Transverse colon (tissue), 4 donors: ENCODE results near the gene BASP1. TPM values are rescaled to one million over a fixed set of nuclear protein-coding genes. Genes with fewer than 3 reads are reported as not detected.
"Not testable (repeated sequence)": the region's sequence is repeated elsewhere in the genome, so short reads cannot be mapped to it uniquely, and the experiment has no call there.

ENCODE experiments used
- DNase-seq: peaks from one replicate; pipeline ENCODE4 v3.0.0-alpha.2; 2019
- H3K27ac ChIP-seq, 4 donors: fragments of 200-600 bp; sonication (generic); 2 replicates each; pipeline ENCODE4 v1.5.1; 2016 to 2018; ENCODE audit warnings: inconsistent platforms in 4 of 4
- H3K27me3 ChIP-seq: fragments of 200-600 bp; sonication (generic); 2 replicates; pipeline ENCODE4 v1.5.1; 2017; ENCODE audit warnings: inconsistent platforms
- H3K36me3 ChIP-seq, 4 donors: fragments of 200-600 bp; sonication (generic); 2 replicates each; pipeline ENCODE4 v1.5.1; 2017 to 2019; ENCODE audit warnings: inconsistent platforms in 4 of 4
- H3K4me1 ChIP-seq, 4 donors: fragments of 200-600 bp; sonication (generic); 2 replicates each; pipeline ENCODE4 v1.5.1; 2017 to 2020; ENCODE audit warnings: inconsistent platforms in 4 of 4
- H3K4me3 ChIP-seq, 4 donors: fragments of 200-600 bp; sonication (generic); 1 replicate in 1 of 4; 2 replicates in 3 of 4; pipeline versions ENCODE4 v1.5.1 to v1.6.1; 2017 to 2019; ENCODE audit warnings: inconsistent platforms in 4 of 4
- H3K9me3 ChIP-seq, 2 donors: fragments of 200-600 bp; sonication (generic); 2 replicates each; pipeline ENCODE4 v1.5.1; 2017 to 2019; ENCODE audit warnings: inconsistent platforms in 2 of 2
- EP300 ChIP-seq: sonication (generic); formaldehyde crosslinking; IDR thresholded peaks from one replicate; pipeline ENCODE4 v1.6.1; 2017; ENCODE audit warnings: antibody characterized with exemption, low read depth
- POLR2A ChIP-seq: fragments of 450-650 bp; IDR thresholded peaks from one replicate; pipeline ENCODE4 v1.6.1; 2016; ENCODE audit warnings: antibody characterized with exemption, mild to moderate bottlenecking, moderate library complexity
- POLR2AphosphoS5 ChIP-seq, 3 donors: sonication (generic); formaldehyde crosslinking; IDR thresholded peaks; one replicate each; pipeline ENCODE4 v1.6.1; 2016; ENCODE audit warnings: antibody characterized with exemption in 3 of 3
- WGBS, 2 donors: methylation state at CpG; one replicate each; pipeline ENCODE4 v1.1.5; 2018; ENCODE audit warnings: low coverage in 1 of 2; 5-methylcytosine and 5-hydroxymethylcytosine counted together
- in situ Hi-C, 4 donors: fragments of 200-750 bp; cut with MboI; loops; one replicate each; pipeline versions ENCODE4 v1.15.0 to v1.15.1; 2017; ENCODE audit warnings: low sequenced_read_pairs in 3 of 4, low pct_ligation_motif_present in 1 of 4, low pct_unique_long_range_greater_than_20kb in 1 of 4
- intact Hi-C: fragments of 100-400 bp; cut with DNase I; formaldehyde crosslinking; loops from one replicate; pipeline ENCODE4 v1.15.1; 2023; ENCODE audit warnings: low total_unique reads
- total RNA-seq, 4 donors: library from RNA; depleted of rRNA; stranded (reverse); fragments of >200 nt; gene quantifications; one replicate each; pipeline ENCODE4 v1.1.0, GENCODE V29; 2016
- TF ChIP-seq, protein P1 (sequence below), 5 experiments: fragments of 200-600 bp in 3 of 5; fragments of 450-650 bp in 2 of 5; sonication (generic) in 3 of 5; IDR thresholded peaks; 1 replicate in 2 of 5; 2 replicates in 3 of 5; pipeline ENCODE4 v1.5.1; 2016 to 2017; ENCODE audit warnings: antibody characterized with exemption in 5 of 5, inconsistent platforms in 3 of 5, mild to moderate bottlenecking in 2 of 5, moderate library complexity in 1 of 5

Gene BASP1
- total RNA-seq, 4 donors from 2014 or later, result 1.5 to 36.4 (median 9.2) TPM

DNA sequence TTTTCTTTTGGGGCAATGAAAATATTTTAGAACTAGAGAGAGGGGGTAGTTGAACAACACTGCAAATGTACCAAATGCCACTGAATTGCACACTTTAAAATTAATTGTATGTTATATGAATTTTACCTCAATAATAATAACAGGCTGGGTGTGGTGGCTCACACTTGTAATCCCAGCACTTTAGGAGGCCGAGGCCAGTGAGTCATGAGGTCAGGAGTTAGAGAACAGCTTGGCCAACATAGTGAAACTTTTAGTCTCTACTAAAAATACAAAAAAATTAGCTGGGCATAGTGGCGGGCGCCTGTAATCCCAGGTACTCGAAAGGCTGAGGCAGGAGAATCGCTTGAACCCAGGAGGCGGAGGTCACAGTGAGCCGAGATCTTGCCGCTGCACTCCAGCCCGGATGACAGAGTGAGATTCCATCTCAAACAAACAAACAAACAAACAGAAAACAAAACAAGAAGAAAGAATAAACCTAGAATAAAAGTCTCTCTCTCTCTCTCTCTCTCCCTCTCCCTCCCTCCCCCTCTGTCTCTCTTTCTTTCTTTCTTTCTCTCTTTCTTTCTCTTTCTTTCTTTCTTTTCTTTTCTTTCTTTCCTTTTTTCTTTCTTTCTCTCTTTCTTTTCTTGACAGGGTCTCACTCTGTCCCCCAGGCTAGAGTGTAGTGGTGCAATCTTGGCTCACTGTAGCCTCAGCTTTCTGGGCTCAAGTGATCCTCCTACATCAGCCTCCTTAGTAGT lies 91.1 kb downstream of the BASP1 start:
- no peak overlapping the region for H3K27ac ChIP-seq
- H3K4me1 ChIP-seq, result peaks cover 0 to 8% (median 5%) of the 10 kb centered on the region in 4 donors
- WGBS, 2 donors, result 69 to 90% methylated on average over 7 to 9 of the region's 9 CpGs
- TF ChIP-seq POLR2A (no peak), POLR2AphosphoS5 (IDR thresholded peaks at IDR 0.05) (no peak), EP300 (no peak)
- TF ChIP-seq, protein P1, sequence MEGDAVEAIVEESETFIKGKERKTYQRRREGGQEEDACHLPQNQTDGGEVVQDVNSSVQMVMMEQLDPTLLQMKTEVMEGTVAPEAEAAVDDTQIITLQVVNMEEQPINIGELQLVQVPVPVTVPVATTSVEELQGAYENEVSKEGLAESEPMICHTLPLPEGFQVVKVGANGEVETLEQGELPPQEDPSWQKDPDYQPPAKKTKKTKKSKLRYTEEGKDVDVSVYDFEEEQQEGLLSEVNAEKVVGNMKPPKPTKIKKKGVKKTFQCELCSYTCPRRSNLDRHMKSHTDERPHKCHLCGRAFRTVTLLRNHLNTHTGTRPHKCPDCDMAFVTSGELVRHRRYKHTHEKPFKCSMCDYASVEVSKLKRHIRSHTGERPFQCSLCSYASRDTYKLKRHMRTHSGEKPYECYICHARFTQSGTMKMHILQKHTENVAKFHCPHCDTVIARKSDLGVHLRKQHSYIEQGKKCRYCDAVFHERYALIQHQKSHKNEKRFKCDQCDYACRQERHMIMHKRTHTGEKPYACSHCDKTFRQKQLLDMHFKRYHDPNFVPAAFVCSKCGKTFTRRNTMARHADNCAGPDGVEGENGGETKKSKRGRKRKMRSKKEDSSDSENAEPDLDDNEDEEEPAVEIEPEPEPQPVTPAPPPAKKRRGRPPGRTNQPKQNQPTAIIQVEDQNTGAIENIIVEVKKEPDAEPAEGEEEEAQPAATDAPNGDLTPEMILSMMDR (IDR thresholded peaks at IDR 0.05), result no peak
- no peaks in the 10 kb centered on the region for H3K36me3 ChIP-seq
- no peak overlapping the region for H3K4me3 ChIP-seq
- DNase-seq, result no peak
- in situ Hi-C loops (no loop called here), intact Hi-C loops (no loop called here)
- no peaks in the 10 kb centered on the region for H3K27me3 ChIP-seq
- H3K9me3 ChIP-seq, result no peaks in the 10 kb centered on the region

DNA sequence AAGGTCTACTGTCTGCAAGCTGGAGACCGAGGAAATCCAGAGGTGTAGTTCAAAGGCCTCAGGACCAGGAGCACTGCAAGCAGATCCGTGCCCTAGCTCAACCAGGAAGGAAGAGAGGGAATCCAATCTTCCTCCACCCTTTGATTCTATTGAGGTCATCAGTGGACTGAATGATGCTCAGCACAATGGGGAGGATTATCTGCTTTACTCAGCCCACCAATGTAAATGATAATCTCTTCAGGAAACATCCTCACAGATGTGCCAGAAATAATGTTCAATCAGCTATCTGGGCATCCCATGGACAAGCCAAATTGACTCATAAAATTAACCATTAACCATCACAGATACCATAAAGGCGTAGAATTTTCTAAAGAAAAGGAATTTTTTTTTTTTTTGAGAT lies 92.0 kb downstream of the BASP1 start:
- intact Hi-C loops (no loop called here), in situ Hi-C loops (no loop called here)
- Histone ChIP-seq H3K36me3 (no peaks in the 10 kb centered on the region), H3K27me3 (no peaks in the 10 kb centered on the region), H3K4me1 (peaks cover 0 to 8% (median 5%) of the 10 kb centered on the region in 4 donors), H3K4me3 (no peak overlapping the region), H3K27ac (no peak overlapping the region), H3K9me3 (no peaks in the 10 kb centered on the region)
- DNase-seq, result no peak
- no peak for TF ChIP-seq EP300
- no peak for TF ChIP-seq POLR2A
- TF ChIP-seq, protein P1 (IDR thresholded peaks at IDR 0.05), result no peak
- no peak for TF ChIP-seq POLR2AphosphoS5 (IDR thresholded peaks at IDR 0.05)
- 67 to 83% methylated on average over 2 to 3 of the region's 3 CpGs for WGBS, 2 donors

DNA sequence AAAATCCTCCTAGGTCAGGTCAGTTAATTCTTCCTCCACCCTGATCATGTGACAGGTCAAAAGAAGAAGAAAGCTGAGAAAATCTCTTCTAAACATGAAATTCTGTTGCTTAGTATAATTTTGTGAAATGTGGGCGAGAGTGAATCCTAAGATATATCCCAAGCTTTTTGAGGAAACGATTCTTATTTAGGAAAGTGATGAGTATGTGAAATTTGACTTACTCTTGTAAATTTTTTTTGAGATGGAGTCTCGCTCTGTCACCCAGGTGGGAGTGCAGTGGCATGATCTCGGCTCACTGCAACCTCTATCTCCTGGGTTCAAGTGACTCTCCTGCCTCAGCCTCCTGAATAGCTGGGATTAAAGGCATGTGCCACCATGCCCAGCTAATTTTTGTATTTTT lies 93.1 kb downstream of the BASP1 start:
- H3K27ac ChIP-seq, H3K4me3 ChIP-seq, H3K27me3 ChIP-seq, H3K36me3 ChIP-seq, intact Hi-C loops, H3K9me3 ChIP-seq, H3K4me1 ChIP-seq, DNase-seq, in situ Hi-C loops: not testable (repeated sequence)
- 82 to 92% methylated on average over 3 to 4 of the region's 4 CpGs for WGBS, 2 donors

DNA sequence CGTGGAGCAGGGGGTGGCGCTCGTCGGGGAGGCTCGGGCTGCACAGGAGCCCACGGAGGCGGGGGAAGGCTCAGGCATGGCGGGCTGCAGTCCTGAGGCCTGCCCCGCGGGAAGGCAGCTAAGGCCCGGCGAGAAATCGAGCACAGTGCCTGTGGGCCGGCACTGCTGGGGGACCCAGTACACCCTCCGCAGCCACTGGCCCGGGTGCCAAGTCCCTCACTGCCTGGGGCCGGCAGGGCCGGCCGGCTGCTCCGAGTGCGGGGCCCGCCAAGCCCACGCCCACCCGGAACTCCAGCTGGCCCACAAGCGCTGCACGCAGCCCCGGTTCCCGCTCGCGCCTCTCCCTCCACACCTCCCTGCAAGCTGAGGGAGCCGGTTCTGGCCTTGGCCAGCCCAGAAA lies 94.4 kb downstream of the BASP1 start:
- H3K9me3 ChIP-seq, H3K36me3 ChIP-seq, H3K27ac ChIP-seq, H3K4me1 ChIP-seq, DNase-seq, H3K4me3 ChIP-seq, in situ Hi-C loops, intact Hi-C loops, H3K27me3 ChIP-seq: not testable (repeated sequence)
- 99% methylated on average over 18 of the region's 31 CpGs; no CpG with 5 or more reads in 1 of the 2 donors for WGBS, 2 donors

DNA sequence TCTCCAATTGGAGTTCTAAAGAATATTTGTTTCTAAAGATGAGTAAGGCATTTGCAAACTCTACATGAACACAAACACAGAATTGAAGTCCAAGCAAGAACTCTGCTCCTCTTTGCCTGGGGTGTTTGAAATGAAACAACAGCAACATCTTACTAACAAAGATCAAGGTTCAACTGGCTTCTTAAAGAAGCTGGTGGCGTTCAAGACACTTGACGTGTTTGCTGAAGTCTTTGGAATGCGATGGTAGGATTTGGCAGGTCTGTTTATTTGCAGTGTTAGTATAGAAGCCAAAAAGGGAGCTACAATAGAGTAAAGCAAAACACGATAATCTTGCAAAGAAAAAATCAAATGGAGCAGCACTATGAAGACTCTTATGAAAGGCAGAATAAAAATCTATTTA lies 94.9 kb downstream of the BASP1 start:
- peaks cover 0 to 4% (median under 1%) of the 10 kb centered on the region in 4 donors for H3K4me1 ChIP-seq
- no peaks in the 10 kb centered on the region for H3K9me3 ChIP-seq
- intact Hi-C loops, result no loop called here
- H3K4me3 ChIP-seq, result no peak overlapping the region
- DNase-seq, result no peak
- H3K27me3 ChIP-seq, result no peaks in the 10 kb centered on the region
- WGBS, 2 donors, result 48 to 62% methylated on average over 3 to 4 of the region's 4 CpGs
- no peaks in the 10 kb centered on the region for H3K36me3 ChIP-seq
- TF ChIP-seq, protein P1 (IDR thresholded peaks at IDR 0.05), result no peak
- TF ChIP-seq EP300 (no peak), POLR2A (no peak), POLR2AphosphoS5 (IDR thresholded peaks at IDR 0.05) (no peak)
- in situ Hi-C loops, result no loop called here
- H3K27ac ChIP-seq, result no peak overlapping the region
